ENCODE results near the gene ARHGEF4. TPM values are rescaled to one million over a fixed set of nuclear protein-coding genes. Genes with fewer than 3 reads are reported as not detected.

ARHGEF4 gene
- polyA plus RNA-seq, 3 donors: 0.05 TPM; not detected in 2

DNA sequence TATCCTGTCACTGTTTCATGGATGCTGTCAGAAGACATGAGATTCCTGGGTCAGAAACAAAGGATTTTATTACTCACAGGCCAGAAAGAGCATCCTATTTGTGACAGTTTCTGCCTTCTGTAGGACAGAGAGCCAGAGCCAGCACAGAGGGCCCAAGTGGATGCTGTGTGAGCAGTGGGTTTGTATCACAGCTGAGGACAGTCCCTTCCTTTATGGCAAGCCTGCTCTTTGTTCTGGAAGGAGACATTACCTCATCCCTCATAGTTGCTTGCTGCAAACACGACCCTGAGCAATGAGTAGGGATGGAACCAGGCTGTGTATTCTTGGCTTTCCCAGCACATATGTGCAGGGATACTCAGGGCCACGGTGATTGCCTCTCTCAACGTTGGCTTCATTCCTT, 41.6 kb downstream of the ARHGEF4 start:
- Histone ChIP-seq H3K9ac (ENCODE audit: insufficient read depth, low read length, poor library complexity, severe bottlenecking) (no peak overlapping the region), H3K27me3 (ENCODE audit: control insufficient read depth in 2 of 2, insufficient read depth in 2 of 2, low read length in 2 of 2) (no peaks in the 10 kb centered on the region), H3K4me3 (replicated peaks in 1 of 3; ENCODE audit: low read depth in 2 of 3, low read length in 3 of 3) (no peak overlapping the region), H3K9me3 (replicated peaks in 1 of 2; ENCODE audit: control insufficient read depth in 1 of 2, insufficient read depth in 1 of 2, low read length in 2 of 2) (no peaks in the 10 kb centered on the region), H3K4me1 (ENCODE audit: control insufficient read depth in 1 of 2, insufficient read depth in 2 of 2, low read length in 2 of 2) (no peaks in the 10 kb centered on the region), H3K36me3 (replicated peaks in 1 of 2; ENCODE audit: control insufficient read depth in 1 of 2, insufficient read depth in 2 of 2, low read length in 2 of 2) (no peaks in the 10 kb centered on the region), H3K27ac (ENCODE audit: low read depth in 1 of 2, low read length in 2 of 2) (no peak overlapping the region), H4K20me1 (ENCODE audit: insufficient read depth, low read length) (no peaks in the 10 kb centered on the region), H3K79me2 (ENCODE audit: insufficient read depth, low read length) (no peaks in the 10 kb centered on the region), H3K4me2 (replicated peaks; ENCODE audit: extremely low read depth, low read length, poor library complexity, severe bottlenecking) (no peak overlapping the region), H2AFZ (ENCODE audit: insufficient read depth, low read depth, low read length, poor library complexity, severe bottlenecking) (no peak overlapping the region)
- Mint-ChIP-seq H3K4me3 (no peak overlapping the region), H3K4me1 (no peaks in the 10 kb centered on the region), H3K9me3 (peaks cover 0 to 6% (median 2%) of the 10 kb centered on the region in 7 donors), H3K27ac (no peak overlapping the region), H3K36me3 (no peaks in the 10 kb centered on the region), H3K27me3 (ENCODE audit: low read depth in 3 of 3) (peaks cover 4 to 8% (median 6%) of the 10 kb centered on the region in 3 donors)
- no peak for DNase-seq
- intact Hi-C loops (cut with micrococcal nuclease): no loop called here
- 94% methylated on average over 2 of the region's 3 CpGs for WGBS (ENCODE audit: insufficient coverage)
- TF ChIP-seq, protein P1, sequence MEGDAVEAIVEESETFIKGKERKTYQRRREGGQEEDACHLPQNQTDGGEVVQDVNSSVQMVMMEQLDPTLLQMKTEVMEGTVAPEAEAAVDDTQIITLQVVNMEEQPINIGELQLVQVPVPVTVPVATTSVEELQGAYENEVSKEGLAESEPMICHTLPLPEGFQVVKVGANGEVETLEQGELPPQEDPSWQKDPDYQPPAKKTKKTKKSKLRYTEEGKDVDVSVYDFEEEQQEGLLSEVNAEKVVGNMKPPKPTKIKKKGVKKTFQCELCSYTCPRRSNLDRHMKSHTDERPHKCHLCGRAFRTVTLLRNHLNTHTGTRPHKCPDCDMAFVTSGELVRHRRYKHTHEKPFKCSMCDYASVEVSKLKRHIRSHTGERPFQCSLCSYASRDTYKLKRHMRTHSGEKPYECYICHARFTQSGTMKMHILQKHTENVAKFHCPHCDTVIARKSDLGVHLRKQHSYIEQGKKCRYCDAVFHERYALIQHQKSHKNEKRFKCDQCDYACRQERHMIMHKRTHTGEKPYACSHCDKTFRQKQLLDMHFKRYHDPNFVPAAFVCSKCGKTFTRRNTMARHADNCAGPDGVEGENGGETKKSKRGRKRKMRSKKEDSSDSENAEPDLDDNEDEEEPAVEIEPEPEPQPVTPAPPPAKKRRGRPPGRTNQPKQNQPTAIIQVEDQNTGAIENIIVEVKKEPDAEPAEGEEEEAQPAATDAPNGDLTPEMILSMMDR (IDR thresholded peaks at IDR 0.05): no peak

DNA sequence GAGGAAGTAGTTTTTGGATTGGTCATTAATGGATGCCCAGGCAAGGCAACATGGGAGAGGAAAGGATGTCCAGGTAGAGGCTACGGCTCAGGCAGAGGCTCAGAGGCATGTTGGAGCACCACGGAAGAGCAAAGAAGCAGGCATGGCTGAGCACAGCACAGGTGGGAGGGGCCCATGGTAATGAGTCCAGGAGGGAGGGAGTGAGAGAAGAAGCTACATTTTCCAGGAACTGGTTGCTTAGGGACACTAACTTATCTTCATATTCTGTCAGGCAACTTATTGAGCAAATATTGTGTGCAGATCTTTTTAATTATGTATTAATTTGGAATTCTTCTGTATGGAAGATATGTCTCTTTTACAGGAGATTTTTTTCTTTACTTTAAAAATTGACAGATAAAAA, 42.2 kb downstream of the ARHGEF4 start:
- no peaks in the 10 kb centered on the region for H3K27me3 ChIP-seq (ENCODE audit: control insufficient read depth in 2 of 2, insufficient read depth in 2 of 2, low read length in 2 of 2)
- no peak overlapping the region for H2AFZ ChIP-seq (ENCODE audit: insufficient read depth, low read depth, low read length, poor library complexity, severe bottlenecking)
- no peaks in the 10 kb centered on the region for H3K36me3 ChIP-seq (replicated peaks in 1 of 2; ENCODE audit: control insufficient read depth in 1 of 2, insufficient read depth in 2 of 2, low read length in 2 of 2)
- 77% methylated on average over 2 of the region's 2 CpGs for WGBS (ENCODE audit: insufficient coverage)
- H3K4me1 ChIP-seq (ENCODE audit: control insufficient read depth in 1 of 2, insufficient read depth in 2 of 2, low read length in 2 of 2): no peaks in the 10 kb centered on the region
- H3K9me3 ChIP-seq (replicated peaks in 1 of 2; ENCODE audit: control insufficient read depth in 1 of 2, insufficient read depth in 1 of 2, low read length in 2 of 2): no peaks in the 10 kb centered on the region
- no peak overlapping the region for H3K4me3 ChIP-seq (replicated peaks in 1 of 3; ENCODE audit: low read depth in 2 of 3, low read length in 3 of 3)
- Mint-ChIP-seq H3K4me1 (no peaks in the 10 kb centered on the region), H3K9me3 (peaks cover 0 to 6% (median 2%) of the 10 kb centered on the region in 7 donors), H3K27me3 (ENCODE audit: low read depth in 3 of 3) (peaks cover 4 to 6% (median 6%) of the 10 kb centered on the region in 3 donors), H3K4me3 (no peak overlapping the region), H3K36me3 (no peaks in the 10 kb centered on the region), H3K27ac (no peak overlapping the region)
- H3K79me2 ChIP-seq (ENCODE audit: insufficient read depth, low read length): no peaks in the 10 kb centered on the region
- H3K9ac ChIP-seq (ENCODE audit: insufficient read depth, low read length, poor library complexity, severe bottlenecking): no peak overlapping the region
- no peak for DNase-seq
- no peaks in the 10 kb centered on the region for H4K20me1 ChIP-seq (ENCODE audit: insufficient read depth, low read length)
- intact Hi-C loops (cut with micrococcal nuclease): no loop called here
- H3K27ac ChIP-seq (ENCODE audit: low read depth in 1 of 2, low read length in 2 of 2): no peak overlapping the region
- H3K4me2 ChIP-seq (replicated peaks; ENCODE audit: extremely low read depth, low read length, poor library complexity, severe bottlenecking): no peak overlapping the region
- TF ChIP-seq, protein P1 (IDR thresholded peaks at IDR 0.05): no peak

All from CD14-positive monocyte (primary cell).